GM12872 (cell line): ENCODE results near the gene GNG7.

ENCODE experiments used
- CTCF ChIP-seq: IDR thresholded peaks from 3 replicates; pipeline ENCODE4 v1.5.1; 2011; ENCODE audit warnings: low read depth, mild to moderate bottlenecking, low read length, moderate library complexity; ENCODE audit not compliant: insufficient read depth

The GNG7 gene

GRCh38 chr19:2547721-2548120, 154.8 kb downstream of the GNG7 start:
- no peak for TF ChIP-seq CTCF

GRCh38 chr19:2547033-2547680, 155.3 kb downstream of the GNG7 start:
- no peak for TF ChIP-seq CTCF

GRCh38 chr19:2546128-2547032, 156.1 kb downstream of the GNG7 start:
- no peak for TF ChIP-seq CTCF

GRCh38 chr19:2544576-2545415, 157.7 kb downstream of the GNG7 start:
- no peak for TF ChIP-seq CTCF

GRCh38 chr19:2543463-2544442, 158.7 kb downstream of the GNG7 start:
- no peak for TF ChIP-seq CTCF

GRCh38 chr19:2542341-2543069, 160.0 kb downstream of the GNG7 start:
- no peak for TF ChIP-seq CTCF
